H9 (cell line): ENCODE data around the gene GREB1L. TPM values are rescaled to one million over a fixed set of nuclear protein-coding genes. Genes with fewer than 3 reads are reported as not detected.
"Not testable (repeated sequence)": the region's sequence is repeated elsewhere in the genome, so short reads cannot be mapped to it uniquely, and the experiment has no call there.

ENCODE experiments used
- DNase-seq: peaks from one replicate; pipeline ENCODE4 v3.0.0-alpha.2; 2017
- H2AFZ ChIP-seq: one replicate; pipeline ENCODE4 v1.6.1; 2013; ENCODE audit warnings: mild to moderate bottlenecking, low read length, control low read depth, moderate library complexity
- H2AK5ac ChIP-seq: 2 replicates; pipeline ENCODE4 v1.6.1; 2013; ENCODE audit warnings: low read length, control low read depth, mixed read lengths; ENCODE audit not compliant: insufficient read length
- H2BK120ac ChIP-seq: one replicate; pipeline ENCODE4 v1.6.1; 2013; ENCODE audit warnings: low read depth, mild to moderate bottlenecking, low read length, control low read depth, inconsistent platforms; ENCODE audit not compliant: poor library complexity, severe bottlenecking
- H2BK12ac ChIP-seq: 2 replicates; pipeline ENCODE4 v1.6.1; 2013; ENCODE audit warnings: low read length, control low read depth, mixed read lengths, low read depth; ENCODE audit not compliant: insufficient read length
- H2BK15ac ChIP-seq: 2 replicates; pipeline ENCODE4 v1.6.1; 2013; ENCODE audit warnings: low read depth, low read length, control low read depth
- H2BK20ac ChIP-seq: one replicate; pipeline ENCODE4 v1.6.1; 2013; ENCODE audit warnings: low read depth, mild to moderate bottlenecking, low read length, control low read depth, inconsistent platforms; ENCODE audit not compliant: poor library complexity, severe bottlenecking
- H2BK5ac ChIP-seq: 2 replicates; pipeline ENCODE4 v1.6.1; 2013; ENCODE audit warnings: low read length, control low read depth, mixed read lengths; ENCODE audit not compliant: insufficient read length
- H3K14ac ChIP-seq: 2 replicates; pipeline ENCODE4 v1.6.1; 2013; ENCODE audit warnings: low read length, control low read depth; ENCODE audit not compliant: insufficient read depth
- H3K18ac ChIP-seq: 2 replicates; pipeline ENCODE4 v1.6.1; 2013; ENCODE audit warnings: low read depth, mild to moderate bottlenecking, mixed read lengths, low read length, control low read depth; ENCODE audit not compliant: insufficient read length
- H3K23ac ChIP-seq: 2 replicates; pipeline ENCODE4 v1.6.1; 2013; ENCODE audit warnings: low read length, control low read depth, mixed read lengths, low read depth; ENCODE audit not compliant: insufficient read length
- H3K23me2 ChIP-seq: 2 replicates; pipeline ENCODE4 v1.6.1; 2013; ENCODE audit warnings: low read depth, mild to moderate bottlenecking, mixed read lengths, low read length, control low read depth; ENCODE audit not compliant: insufficient read length, poor library complexity, severe bottlenecking
- H3K27ac ChIP-seq: 2 replicates; pipeline ENCODE4 v1.5.1; 2013; ENCODE audit warnings: low read length, control low read depth, mixed read lengths, low read depth; ENCODE audit not compliant: insufficient read length
- H3K27me3 ChIP-seq: 2 replicates; pipeline ENCODE4 v1.6.1; 2013; ENCODE audit warnings: low read length, control low read depth, inconsistent platforms; ENCODE audit not compliant: insufficient read depth
- H3K4ac ChIP-seq: 2 replicates; pipeline ENCODE4 v1.6.1; 2013; ENCODE audit warnings: low read depth, mild to moderate bottlenecking, control low read depth, inconsistent platforms, low read length, moderate library complexity
- H3K4me1 ChIP-seq: 2 replicates; pipeline ENCODE4 v1.6.1; 2013; ENCODE audit warnings: low read length, control low read depth, inconsistent platforms; ENCODE audit not compliant: insufficient read depth
- H3K4me2 ChIP-seq: 2 replicates; pipeline ENCODE4 v1.6.1; 2013; ENCODE audit warnings: low read length, control low read depth, mixed read lengths; ENCODE audit not compliant: insufficient read length, insufficient read depth
- H3K56ac ChIP-seq: 2 replicates; pipeline ENCODE4 v1.6.1; 2013; ENCODE audit warnings: low read depth, mild to moderate bottlenecking, mixed read lengths, low read length, control low read depth; ENCODE audit not compliant: insufficient read length
- H3K79me1 ChIP-seq: 2 replicates; pipeline ENCODE4 v1.6.1; 2013; ENCODE audit warnings: low read depth, mild to moderate bottlenecking, moderate library complexity, low read length, control low read depth, inconsistent platforms; ENCODE audit not compliant: insufficient read depth, poor library complexity, severe bottlenecking
- H3K79me2 ChIP-seq: 2 replicates; pipeline ENCODE4 v1.6.1; 2013; ENCODE audit warnings: low read length, control low read depth, inconsistent platforms; ENCODE audit not compliant: insufficient read depth
- H3K9ac ChIP-seq: 2 replicates; pipeline ENCODE4 v1.6.1; 2013; ENCODE audit warnings: low read length, control low read depth, mixed read lengths; ENCODE audit not compliant: insufficient read length; ENCODE audit errors: extremely low read depth
- H3K9me3 ChIP-seq: one replicate; pipeline ENCODE4 v1.6.1; 2013; ENCODE audit warnings: low read depth, low read length, inconsistent platforms; ENCODE audit not compliant: control insufficient read depth
- H3T11ph ChIP-seq: one replicate; pipeline ENCODE4 v1.6.1; 2013; ENCODE audit warnings: mild to moderate bottlenecking, low read length, control low read depth, inconsistent platforms
- H4K20me1 ChIP-seq: one replicate; pipeline ENCODE4 v1.6.1; 2013; ENCODE audit not compliant: control insufficient read depth, insufficient read length, insufficient read depth
- H4K5ac ChIP-seq: 2 replicates; pipeline ENCODE4 v1.6.1; 2013; ENCODE audit warnings: low read depth, mild to moderate bottlenecking, mixed read lengths, low read length, control low read depth; ENCODE audit not compliant: insufficient read length
- H4K8ac ChIP-seq: replicated peaks from 2 replicates; pipeline ENCODE4 v1.6.1; 2013; ENCODE audit warnings: low read length, control low read depth, mixed read lengths, low read depth; ENCODE audit not compliant: insufficient read length
- H4K91ac ChIP-seq: 2 replicates; pipeline ENCODE4 v1.6.1; 2013; ENCODE audit warnings: low read depth, mild to moderate bottlenecking, moderate library complexity, mixed read lengths, low read length, control low read depth; ENCODE audit not compliant: insufficient read length
- H3K27ac Mint-ChIP-seq, 3 experiments: 2 replicates in 2 of 3; 3 replicates in 1 of 3; pipeline ENCODE4 v1.8.0; 2020 to 2021; ENCODE audit warnings: mixed read lengths in 3 of 3, mild to moderate bottlenecking in 1 of 3, moderate library complexity in 1 of 3
- H3K27me3 Mint-ChIP-seq: 2 replicates; pipeline ENCODE4 v1.8.0; 2021; ENCODE audit warnings: low read depth, mild to moderate bottlenecking, moderate library complexity, mixed read lengths
- H3K36me3 Mint-ChIP-seq, 3 experiments: 2 replicates in 2 of 3; 3 replicates in 1 of 3; pipeline ENCODE4 v1.8.0; 2020 to 2021; ENCODE audit warnings: low read depth in 3 of 3, mixed read lengths in 3 of 3; ENCODE audit not compliant: insufficient read depth in 1 of 3
- H3K4me1 Mint-ChIP-seq, 2 experiments: 2 replicates each; pipeline ENCODE4 v1.8.0; 2020; ENCODE audit warnings: mixed read lengths in 2 of 2
- H3K4me3 Mint-ChIP-seq, 2 experiments: 2 replicates in 1 of 2; 3 replicates in 1 of 2; pipeline ENCODE4 v1.8.0; 2020 to 2021; ENCODE audit warnings: mild to moderate bottlenecking in 2 of 2, mixed read lengths in 2 of 2, moderate library complexity in 1 of 2
- H3K9me3 Mint-ChIP-seq, 2 experiments: 2 replicates in 1 of 2; 3 replicates in 1 of 2; pipeline ENCODE4 v1.8.0; 2020; ENCODE audit warnings: mild to moderate bottlenecking in 2 of 2, mixed read lengths in 2 of 2, moderate library complexity in 1 of 2
- WGBS: extraction: QIAGEN DNeasy Blood & Tissue Kit; methylation state at CpG from one replicate; pipeline ENCODE4 v1.1.7; 2013; ENCODE audit warnings: missing lambda C conversion rate, low lambda C conversion rate, mixed read lengths; ENCODE audit not compliant: insufficient read length; ENCODE audit errors: extremely low coverage; 5-methylcytosine and 5-hydroxymethylcytosine counted together
- total RNA-seq: library from RNA; stranded (reverse); gene quantifications from 2 replicates; pipeline ENCODE4 v1.2.1, GENCODE V29; 2021
- TF ChIP-seq, protein P1 (sequence below): fragments of 200-600 bp; sonication (generic); conservative IDR thresholded peaks from 3 replicates; pipeline ENCODE4 v1.8.0; 2021; ENCODE audit warnings: antibody characterized with exemption, mild to moderate bottlenecking

The GREB1L gene
- total RNA-seq, 1 experiment from 2014 or later: 2.7 TPM

DNA sequence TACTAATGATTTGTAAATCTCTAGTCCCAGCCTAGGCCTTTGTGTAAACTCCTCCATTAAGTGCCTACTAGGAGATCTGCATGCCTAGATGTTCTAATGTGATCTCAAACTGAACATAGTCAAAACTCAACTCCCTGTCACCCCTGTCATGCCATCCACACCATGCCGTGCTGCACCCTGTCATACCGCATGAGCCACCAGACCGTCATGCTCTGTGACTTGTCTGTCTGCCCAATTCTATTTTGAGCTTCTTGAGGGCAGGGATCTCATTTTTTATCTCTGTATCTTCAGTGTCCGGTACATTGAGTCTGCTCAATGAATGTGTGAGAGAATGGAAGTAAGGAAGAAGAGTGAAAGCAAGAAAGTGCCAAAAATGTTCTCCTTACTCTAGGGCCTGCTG is 35.5 kb downstream of the GREB1L start:
- Histone ChIP-seq H2BK120ac (no peak overlapping the region), H3K23ac (no peak overlapping the region), H2BK20ac (no peak overlapping the region), H4K91ac (no peak overlapping the region), H2AFZ (no peak overlapping the region), H3K27ac (no peak overlapping the region), H3K23me2 (no peaks in the 10 kb centered on the region), H3K9ac (no peak overlapping the region), H3K9me3 (no peaks in the 10 kb centered on the region), H2BK12ac (no peak overlapping the region), H4K20me1 (no peaks in the 10 kb centered on the region), H3K4me2 (no peak overlapping the region), H3K4me1 (no peaks in the 10 kb centered on the region), H3K79me1 (no peaks in the 10 kb centered on the region), H2BK5ac (no peak overlapping the region), H4K8ac (no peak overlapping the region), H3K4ac (no peak overlapping the region), H3K79me2 (no peaks in the 10 kb centered on the region), H3K27me3 (no peaks in the 10 kb centered on the region), H3K56ac (no peak overlapping the region), H2BK15ac (no peak overlapping the region), H2AK5ac (no peak overlapping the region), H3K14ac (no peak overlapping the region), H4K5ac (no peak overlapping the region), H3K18ac (no peak overlapping the region), H3T11ph (no peak overlapping the region)
- Mint-ChIP-seq H3K27me3 (peaks cover 9% of the 10 kb centered on the region), H3K27ac (peak overlapping the region in 1 of 3 experiments; percentile 59; a peak in 1 of 7 replicates), H3K4me1 (peaks cover 5 to 11% of the 10 kb centered on the region in 2 experiments; a peak in 3 of 4 replicates), H3K36me3 (peaks cover 0 to 15% (median 0%) of the 10 kb centered on the region in 3 experiments; a peak in 3 of 7 replicates), H3K4me3 (no peak overlapping the region), H3K9me3 (no peaks in the 10 kb centered on the region; a peak in 2 of 5 replicates)
- TF ChIP-seq, protein P1, sequence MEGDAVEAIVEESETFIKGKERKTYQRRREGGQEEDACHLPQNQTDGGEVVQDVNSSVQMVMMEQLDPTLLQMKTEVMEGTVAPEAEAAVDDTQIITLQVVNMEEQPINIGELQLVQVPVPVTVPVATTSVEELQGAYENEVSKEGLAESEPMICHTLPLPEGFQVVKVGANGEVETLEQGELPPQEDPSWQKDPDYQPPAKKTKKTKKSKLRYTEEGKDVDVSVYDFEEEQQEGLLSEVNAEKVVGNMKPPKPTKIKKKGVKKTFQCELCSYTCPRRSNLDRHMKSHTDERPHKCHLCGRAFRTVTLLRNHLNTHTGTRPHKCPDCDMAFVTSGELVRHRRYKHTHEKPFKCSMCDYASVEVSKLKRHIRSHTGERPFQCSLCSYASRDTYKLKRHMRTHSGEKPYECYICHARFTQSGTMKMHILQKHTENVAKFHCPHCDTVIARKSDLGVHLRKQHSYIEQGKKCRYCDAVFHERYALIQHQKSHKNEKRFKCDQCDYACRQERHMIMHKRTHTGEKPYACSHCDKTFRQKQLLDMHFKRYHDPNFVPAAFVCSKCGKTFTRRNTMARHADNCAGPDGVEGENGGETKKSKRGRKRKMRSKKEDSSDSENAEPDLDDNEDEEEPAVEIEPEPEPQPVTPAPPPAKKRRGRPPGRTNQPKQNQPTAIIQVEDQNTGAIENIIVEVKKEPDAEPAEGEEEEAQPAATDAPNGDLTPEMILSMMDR: no peak
- DNase-seq: no peak
- WGBS: no CpG with 5 or more reads among the region's 4 CpGs

DNA sequence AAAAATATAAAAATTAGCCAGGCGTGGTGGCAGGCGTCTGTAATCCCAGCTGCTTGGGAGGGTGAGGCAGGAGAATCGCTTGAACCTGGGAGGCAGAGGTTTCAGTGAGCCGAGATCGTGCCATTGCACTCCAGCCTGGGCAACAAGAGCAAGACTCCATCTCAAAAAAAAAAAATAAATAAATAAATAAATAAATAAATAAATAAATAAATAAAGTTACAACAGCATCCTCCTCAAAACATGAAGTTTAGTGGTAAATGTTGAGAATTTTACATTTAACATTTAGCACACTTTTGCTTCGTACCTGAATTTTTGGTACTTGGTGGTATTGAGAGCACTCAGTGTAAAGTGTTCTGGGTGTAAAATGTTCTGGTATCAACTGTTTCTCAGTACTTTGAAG is 36.2 kb downstream of the GREB1L start:
- not testable (repeated sequence) for H3K4me1 ChIP-seq, H2AFZ ChIP-seq, H3K9me3 Mint-ChIP-seq, H4K8ac ChIP-seq, H3K79me2 ChIP-seq, H3K4ac ChIP-seq, H3K27me3 ChIP-seq, H2BK12ac ChIP-seq, H4K91ac ChIP-seq, H3T11ph ChIP-seq, H3K79me1 ChIP-seq, H3K9ac ChIP-seq, H2BK15ac ChIP-seq, H4K5ac ChIP-seq, H3K4me3 Mint-ChIP-seq, H4K20me1 ChIP-seq, H3K27me3 Mint-ChIP-seq, H2BK5ac ChIP-seq, H3K27ac ChIP-seq, H3K27ac Mint-ChIP-seq, H3K23me2 ChIP-seq, DNase-seq, H2AK5ac ChIP-seq, H3K4me2 ChIP-seq, H3K23ac ChIP-seq, H2BK120ac ChIP-seq, H3K9me3 ChIP-seq, H3K14ac ChIP-seq, H3K18ac ChIP-seq, H2BK20ac ChIP-seq, H3K56ac ChIP-seq
- no CpG with 5 or more reads among the region's 6 CpGs for WGBS
- H3K36me3 Mint-ChIP-seq: peaks cover 0 to 15% (median 0%) of the 10 kb centered on the region in 3 experiments; a peak in 3 of 7 replicates
- H3K4me1 Mint-ChIP-seq: peaks cover 5 to 11% of the 10 kb centered on the region in 2 experiments; a peak in 3 of 4 replicates
